ENCODE results near the gene PTPRE.

DNA sequence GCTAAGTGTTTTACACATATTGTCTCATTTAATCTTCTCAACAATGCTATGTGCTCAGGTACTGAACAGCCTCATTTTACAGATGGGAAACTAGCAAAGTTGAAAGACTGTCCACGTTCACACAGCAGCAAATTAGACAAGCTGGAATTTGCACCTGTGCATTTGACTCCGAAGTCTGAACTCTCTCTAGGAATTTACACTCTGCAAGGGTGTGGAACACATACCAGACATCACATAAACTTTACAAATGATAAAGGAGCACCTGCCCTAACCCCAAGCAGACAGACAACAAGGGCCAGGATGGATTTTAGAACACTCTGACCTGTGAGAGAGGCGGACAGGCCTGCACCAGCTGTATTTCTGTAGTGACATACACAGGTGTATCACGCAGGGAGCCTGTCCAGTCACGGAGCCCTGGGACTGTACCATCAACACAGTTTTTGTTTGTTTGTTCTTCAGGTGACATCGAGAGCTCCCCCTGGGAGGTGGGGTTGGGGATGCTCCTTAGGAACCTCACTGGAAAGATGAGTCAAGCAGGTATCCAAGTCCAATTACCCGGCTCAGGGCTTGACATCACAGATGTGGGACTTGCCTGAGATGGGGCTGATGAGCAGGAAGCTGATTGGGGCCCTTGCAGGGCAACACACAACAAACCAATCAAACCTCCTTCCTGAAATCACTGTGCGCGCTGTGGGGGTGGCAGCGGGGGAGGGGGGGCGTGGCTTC, 188.3 kb downstream of the PTPRE start:
- TF ChIP-seq TOX (CRISPR knock-in tag; IDR thresholded peaks at IDR 0.05; ENCODE audit: borderline replicate concordance), result no peak
- TF ChIP-seq SNAI2 (CRISPR knock-in tag; IDR thresholded peaks at IDR 0.05), result no peak
- TF ChIP-seq ZFP3 (CRISPR knock-in tag; IDR thresholded peaks at IDR 0.05), result no peak
- TF ChIP-seq ARNTL (CRISPR knock-in tag; IDR thresholded peaks at IDR 0.05; ENCODE audit: borderline replicate concordance, low read depth), result no peak
- no peak for TF ChIP-seq GLIS3 (CRISPR knock-in tag; IDR thresholded peaks at IDR 0.05)

All from SK-N-SH treated with all-trans-retinoic acid at 6 μM for 48 hours (cell line).